Epithelial cell of proximal tubule (primary cell): ENCODE data around the gene UST. TPM values are rescaled to one million over a fixed set of nuclear protein-coding genes. Genes with fewer than 3 reads are reported as not detected.

ENCODE experiments used
- DNase-seq: peaks from one replicate; pipeline ENCODE4 v3.0.0-alpha.2; 2011; ENCODE audit warnings: low read depth
- H3K4me3 ChIP-seq: 2 replicates; pipeline ENCODE4 v1.5.1; 2011; ENCODE audit warnings: low read depth, mild to moderate bottlenecking, low read length
- CTCF ChIP-seq: conservative IDR thresholded peaks from 2 replicates; pipeline ENCODE4 v1.5.1; 2012; ENCODE audit warnings: low read depth, mild to moderate bottlenecking, low read length
- total RNA-seq: library from RNA; depleted of rRNA; stranded (reverse); fragments of >200 nt; gene quantifications from 2 replicates; pipeline ENCODE4 v1.2.3, GENCODE V29; 2015

The UST gene
- total RNA-seq, 1 donor from 2014 or later: 1.1 TPM

- DNase-seq: no peak
- H3K4me3 ChIP-seq: no peak overlapping the region
- no peak for TF ChIP-seq CTCF
These were observed 342.7 kb downstream of the UST start for GRCh38 chr6:149089510-149089909.

DNA sequence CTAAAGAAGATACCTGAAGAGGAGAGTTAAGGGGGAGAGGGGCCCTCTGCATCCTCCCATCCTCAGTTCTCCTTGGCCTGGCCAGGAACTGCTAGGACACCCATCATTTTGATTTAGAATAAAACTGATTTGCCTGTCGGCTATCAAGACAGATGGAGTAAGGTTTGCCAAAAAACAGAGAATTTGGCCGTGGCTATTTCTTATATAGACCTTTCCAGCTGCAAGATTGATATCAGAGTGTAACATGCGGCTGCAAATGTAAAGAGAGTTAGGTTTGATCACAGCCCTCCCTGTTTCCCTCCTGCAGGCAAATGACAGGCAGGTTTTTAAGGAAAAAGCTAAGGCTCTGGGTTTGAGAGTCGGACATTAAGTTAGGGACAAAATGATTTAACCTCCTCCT, 344.1 kb downstream of the UST start:
- no peak for DNase-seq
- no peak overlapping the region for H3K4me3 ChIP-seq
- TF ChIP-seq CTCF: no peak

DNA sequence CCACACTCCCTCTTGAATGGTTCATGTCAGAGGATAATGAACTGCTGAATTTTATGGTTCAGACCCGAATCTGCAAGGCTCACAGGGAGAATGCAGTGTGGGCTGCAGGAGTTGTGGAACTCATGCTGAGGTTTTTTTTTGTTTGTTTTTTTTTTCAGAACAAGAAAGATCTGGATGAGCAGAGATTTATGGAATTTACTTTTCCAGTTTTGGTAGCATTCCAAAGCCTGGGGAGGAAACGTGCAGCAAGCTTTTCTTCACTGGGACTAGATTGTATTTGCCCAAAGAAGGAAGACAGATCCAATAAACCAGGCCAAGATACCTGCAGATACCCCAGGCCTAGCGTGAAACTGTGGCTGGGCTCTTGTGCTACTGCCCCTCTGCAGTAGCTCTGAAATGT, 346.8 kb downstream of the UST start:
- DNase-seq: no peak
- no peak overlapping the region for H3K4me3 ChIP-seq
- no peak for TF ChIP-seq CTCF

DNA sequence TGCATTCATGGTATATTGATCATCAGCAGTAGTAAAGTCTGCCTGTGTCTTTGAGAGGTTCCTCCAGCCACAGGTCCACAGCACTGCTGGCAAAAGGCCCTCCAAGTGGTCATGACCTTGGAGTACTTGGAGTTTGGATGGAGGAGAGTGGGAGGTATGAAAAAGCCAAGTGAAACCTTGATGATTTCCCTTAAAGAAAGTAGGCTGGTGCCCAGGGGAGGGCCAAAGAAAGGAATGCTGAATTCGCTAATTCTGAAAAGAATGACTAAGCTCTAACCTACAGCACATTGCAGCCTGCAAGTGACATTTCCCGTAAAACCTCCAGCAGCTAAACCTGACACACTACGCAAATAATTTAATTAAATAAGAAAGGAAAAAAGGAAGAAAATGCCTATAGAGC, 347.3 kb downstream of the UST start:
- TF ChIP-seq CTCF: no peak
- DNase-seq: no peak
- H3K4me3 ChIP-seq: no peak overlapping the region

DNA sequence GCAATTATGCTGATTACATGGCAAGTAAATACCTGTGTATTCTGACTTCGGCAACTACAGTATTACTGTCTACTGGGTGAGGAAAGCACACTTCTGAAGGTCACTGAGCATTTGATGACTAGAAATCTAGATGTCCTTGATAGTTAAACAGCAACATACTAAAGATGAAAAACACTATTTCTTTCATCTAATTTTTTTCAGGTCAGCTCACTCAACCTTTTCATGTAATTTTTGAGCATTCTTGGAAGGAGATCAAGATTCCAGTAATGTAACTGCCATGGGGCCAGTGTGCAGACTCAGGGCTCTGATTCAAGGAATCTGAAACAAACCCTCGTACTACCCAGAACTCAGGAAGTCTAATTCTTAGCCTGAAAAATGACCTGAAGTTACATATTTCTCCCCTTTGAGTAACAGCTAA, 348.1 kb downstream of the UST start:
- no peak for DNase-seq
- TF ChIP-seq CTCF: no peak
- H3K4me3 ChIP-seq: no peak overlapping the region

GRCh38 chr6:149095842-149096241, 349.0 kb downstream of the UST start:
- H3K4me3 ChIP-seq: no peak overlapping the region
- no peak for DNase-seq
- TF ChIP-seq CTCF: no peak

DNA sequence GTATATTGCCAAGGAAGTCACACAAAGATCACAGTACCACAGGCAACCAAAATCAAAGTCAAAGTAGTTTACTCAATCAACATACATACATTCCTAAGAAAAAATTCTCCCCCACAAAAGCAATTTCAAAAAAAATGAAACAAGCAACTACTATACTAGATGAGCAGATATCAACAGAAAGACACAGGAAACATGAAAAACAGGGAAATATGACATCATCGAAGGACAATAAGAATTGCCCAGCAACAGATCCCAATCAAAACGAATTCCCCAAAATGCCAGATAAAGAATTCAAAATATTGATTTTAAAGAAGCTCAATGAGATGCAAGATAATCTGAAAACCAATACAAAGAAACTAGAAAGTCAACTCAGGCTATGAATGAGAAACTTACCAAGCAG, 351.0 kb downstream of the UST start:
- H3K4me3 ChIP-seq: no peak overlapping the region
- DNase-seq: no peak
- no peak for TF ChIP-seq CTCF
